Eye (tissue), 1 donor: ENCODE data around the gene CAMSAP1.
"Not testable (repeated sequence)": the region's sequence is repeated elsewhere in the genome, so short reads cannot be mapped to it uniquely, and the experiment has no call there.

Experiments
- DNase-seq: peaks from one replicate; pipeline ENCODE4 v3.0.0-alpha.2; 2015

CAMSAP1 gene

DNA sequence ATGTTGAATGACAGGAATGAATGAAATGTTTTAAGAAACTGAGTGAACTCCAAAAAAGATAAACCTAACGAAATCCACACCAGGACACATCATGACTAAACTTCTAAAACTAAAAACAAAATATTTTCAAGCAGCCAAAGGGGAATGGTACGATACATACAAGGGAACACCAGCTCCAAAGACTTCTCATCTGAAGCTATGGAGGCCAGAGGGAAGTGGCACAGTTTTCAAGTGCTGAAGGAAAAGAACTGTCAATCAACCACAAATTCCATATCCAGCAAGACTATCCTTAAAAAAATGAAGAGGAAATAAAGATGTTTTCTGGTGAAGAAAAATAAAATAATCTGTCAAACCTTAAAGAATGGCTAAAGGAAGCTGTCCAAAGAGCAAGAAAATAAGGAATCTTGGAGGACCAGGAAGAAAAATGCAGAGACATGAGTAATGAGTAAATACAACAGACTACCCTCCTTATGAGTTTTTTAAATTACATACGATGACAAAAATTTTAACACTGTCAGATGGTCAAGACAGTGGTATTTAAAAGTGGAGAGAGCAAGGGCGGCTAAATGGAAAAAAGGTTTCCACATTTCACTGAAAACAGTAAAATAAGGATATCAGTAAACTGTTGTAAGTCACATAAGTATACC is 12.0 kb downstream of the CAMSAP1 start:
- no peak for DNase-seq

DNA sequence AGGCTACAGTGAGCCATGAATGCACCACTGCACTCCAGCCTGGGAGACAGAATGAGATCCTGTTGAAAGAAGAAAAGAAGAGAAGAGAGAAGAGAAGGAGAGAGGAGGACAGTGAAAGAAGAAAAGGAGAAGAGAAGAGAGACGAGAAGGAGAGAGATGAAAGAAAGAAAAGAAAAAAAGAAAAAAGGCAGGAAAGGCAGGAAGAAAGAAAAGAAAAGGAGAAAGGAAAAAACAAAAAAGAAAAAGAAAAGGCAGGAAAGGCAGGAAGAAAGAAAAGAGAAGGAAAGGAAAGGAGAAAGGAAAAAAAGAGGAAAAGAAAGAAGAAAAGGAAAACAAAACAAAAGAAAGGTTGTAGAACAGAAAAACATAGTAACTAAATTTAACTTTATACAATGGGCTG is 14.2 kb downstream of the CAMSAP1 start:
- no peak for DNase-seq

DNA sequence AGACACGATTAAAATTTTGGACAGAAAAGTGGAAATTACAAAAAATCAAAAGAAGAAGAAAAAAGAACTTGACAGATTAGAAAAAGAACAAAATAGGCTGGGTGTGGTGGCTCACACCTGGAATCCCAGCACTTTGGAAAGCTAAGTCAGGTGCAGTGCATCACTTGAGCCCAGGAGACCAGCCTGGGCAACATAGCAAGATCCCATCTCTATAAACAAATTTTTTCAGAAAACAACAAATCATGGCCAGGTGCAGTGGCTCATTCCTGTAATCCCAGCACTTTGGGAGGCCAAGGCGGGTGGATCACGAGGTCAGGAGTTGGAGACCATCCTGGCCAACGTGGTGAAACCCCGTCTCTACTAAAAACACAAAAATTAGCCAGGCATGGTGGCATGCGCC is 15.0 kb downstream of the CAMSAP1 start:
- not testable (repeated sequence) for DNase-seq

DNA sequence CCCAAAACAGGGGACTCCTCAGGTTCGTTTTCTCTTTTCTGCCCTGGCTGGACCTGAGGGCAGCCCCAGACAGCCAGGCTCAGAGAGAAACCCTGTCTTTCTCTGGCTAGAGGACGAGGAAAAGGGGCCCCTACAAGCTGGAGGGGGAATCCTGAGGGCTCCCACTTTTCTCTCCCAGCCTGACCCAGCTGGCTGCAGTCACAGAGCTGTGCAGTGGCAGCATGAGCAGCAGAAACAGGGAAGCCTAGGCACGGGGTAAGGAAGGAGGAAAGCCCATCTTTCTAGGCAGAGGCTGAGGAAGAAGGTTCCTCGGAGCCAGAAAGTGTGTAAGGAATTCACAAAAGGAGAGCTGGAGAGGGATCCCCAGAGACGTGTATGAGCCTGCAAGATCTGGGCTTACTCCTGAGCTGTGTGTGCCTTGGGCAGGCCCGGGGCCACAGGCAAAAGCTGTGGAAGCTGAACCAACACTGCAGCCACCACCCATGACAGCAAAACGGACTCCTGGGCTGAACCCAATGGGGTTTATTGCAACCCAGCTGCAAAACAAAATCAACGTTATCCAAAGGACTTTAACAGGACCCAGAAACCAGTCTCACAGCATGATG is 16.2 kb downstream of the CAMSAP1 start:
- DNase-seq, result no peak

DNA sequence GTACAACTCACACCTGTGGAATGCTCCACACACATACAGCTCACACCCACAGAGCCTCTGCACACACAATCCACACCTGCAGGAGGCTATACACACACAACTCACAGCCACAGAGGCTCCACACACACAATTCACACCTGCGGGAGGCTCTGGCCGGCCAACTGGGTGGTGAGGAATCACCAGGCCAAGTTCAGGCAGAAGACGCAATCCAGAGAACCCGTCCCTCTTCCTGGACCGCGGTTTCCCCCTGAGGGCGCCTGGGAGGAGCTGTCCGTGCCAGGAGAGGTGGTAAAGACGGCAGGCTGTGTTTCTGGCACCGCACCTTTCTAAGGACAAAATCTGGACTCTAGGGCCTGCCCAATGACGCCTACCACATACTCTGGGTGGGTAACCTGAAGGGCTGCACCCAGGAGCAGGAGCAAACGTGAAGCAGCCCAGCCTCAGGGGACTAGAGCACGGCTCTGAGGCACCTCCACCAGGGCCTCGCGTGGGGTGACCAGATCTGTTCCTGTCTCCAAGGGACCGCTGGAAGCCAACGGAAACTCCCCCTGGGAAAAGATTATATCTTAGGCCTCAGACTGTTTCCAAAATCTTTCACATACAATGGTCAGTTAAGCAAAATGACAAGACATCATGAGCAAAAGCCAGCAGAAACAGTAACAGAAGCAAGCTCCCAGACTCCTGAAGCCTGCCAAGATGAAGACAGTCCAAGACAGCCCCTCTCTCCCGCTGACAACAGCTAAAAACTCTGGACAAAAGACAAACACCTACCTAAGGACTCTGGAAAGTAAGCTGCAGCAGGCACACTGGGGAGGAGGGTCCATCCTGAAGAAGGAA is 16.9 kb downstream of the CAMSAP1 start:
- no peak for DNase-seq

DNA sequence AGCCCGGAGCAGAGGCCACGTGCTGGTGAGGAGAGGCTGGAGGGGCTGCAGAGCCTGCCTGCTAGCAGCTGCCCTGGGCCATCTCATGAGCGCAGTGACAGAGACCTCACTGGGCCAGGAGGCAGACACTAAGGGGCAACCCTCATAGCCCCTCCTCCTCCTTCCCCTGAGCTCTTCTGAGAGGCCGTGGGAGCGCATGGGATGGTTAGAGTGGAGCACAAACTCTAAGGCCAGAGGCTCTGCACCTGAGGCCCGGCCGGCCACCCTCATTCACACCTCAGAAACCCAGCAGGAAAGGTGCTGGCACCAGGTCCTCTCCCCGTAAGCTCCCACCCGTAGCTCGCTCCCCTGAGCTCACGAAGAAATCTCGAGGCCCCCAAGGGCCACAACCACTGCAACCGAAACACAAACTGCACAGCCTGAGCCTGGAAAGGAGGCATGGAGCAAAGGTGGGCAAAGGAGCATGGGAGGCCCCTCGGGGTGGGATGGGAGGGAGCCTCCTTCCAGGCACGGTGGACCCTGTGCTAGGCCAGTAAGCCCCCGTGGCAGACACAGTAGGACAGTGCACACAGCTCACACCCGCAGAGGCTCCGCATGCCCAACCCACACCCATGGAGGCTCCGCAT is 17.7 kb downstream of the CAMSAP1 start:
- DNase-seq, result no peak

DNA sequence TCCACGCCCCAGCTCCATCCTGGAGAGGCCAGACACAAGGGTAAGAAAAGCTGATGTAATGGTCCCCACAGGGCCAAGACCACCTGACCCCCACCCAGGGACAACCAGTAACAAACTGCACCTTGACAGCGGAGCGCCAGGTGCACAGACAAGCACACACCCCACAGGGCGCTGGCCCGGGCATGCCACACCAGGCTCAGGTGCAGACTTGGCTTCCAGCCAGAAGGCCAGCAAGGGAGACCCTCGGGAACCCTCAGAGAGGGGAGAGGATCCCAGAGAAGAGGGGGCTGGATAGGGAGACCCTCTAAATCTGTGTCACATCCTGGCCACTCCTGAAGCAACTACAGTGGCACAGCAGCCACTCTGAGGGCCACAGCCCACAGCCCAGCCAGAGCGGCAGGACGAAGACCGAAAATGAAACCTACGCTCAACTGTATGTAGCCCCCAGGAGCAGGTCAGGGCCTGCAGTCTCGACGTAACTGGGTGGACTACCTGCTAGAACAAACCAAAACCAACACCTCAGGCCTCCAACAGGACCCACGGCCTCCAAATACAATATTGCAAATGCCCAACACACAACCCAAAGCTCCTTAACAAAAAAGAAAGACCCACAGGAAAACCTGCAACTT is 18.5 kb downstream of the CAMSAP1 start:
- DNase-seq, result no peak

DNA sequence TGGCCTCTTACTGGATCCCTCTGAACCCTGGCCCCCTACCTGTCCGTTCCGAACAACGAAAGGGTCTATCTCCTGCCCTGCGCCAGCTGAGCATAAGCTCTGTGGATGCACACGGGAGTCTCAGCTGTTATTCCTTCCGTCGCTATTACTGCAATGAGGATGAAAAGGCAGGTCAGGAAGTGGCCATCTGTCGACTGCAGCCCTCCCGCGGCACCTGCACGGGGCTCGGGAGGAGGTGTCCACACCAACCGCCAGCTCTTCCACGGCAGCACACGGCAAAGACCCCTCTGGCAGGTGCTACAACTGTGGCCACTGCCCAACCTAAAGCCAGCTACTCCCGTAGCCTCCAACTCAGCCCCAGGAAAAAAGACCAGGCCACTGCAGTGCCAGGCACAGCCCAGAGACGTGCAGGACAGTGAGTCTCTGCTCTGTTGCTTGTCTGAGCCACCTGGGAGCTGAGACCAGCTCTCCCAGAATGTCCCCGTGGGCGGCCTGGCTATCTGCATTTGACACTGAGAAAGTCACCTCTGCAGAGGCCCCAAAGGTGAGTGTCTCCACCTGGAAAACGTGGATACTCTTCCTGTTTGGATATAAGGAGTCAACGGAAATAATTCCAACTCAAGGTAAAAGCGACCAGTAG is 19.1 kb downstream of the CAMSAP1 start:
- DNase-seq, result no peak

DNA sequence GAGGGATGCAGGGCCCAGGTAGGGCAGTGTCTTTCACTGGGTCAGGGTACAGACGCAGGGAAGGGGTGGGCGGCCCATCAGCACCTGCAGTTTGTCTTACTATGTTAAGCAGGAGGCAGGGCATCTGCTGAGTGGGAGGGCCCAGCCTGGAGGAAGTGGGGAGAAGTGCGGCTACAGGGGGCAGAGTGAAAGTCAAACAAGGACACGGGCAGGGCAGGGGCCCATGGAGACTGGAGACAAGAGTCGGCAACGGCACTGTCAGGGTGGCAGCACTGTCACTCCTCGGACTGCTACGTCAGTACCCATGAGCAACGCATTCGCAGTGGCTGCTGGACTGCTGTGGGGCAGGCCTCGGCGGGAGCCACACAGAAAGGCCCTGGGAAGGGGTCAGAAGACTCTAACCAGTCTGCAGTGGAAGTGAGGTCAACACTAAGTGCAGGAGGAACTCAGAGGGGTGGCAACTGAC is 19.7 kb downstream of the CAMSAP1 start:
- DNase-seq, result no peak

DNA sequence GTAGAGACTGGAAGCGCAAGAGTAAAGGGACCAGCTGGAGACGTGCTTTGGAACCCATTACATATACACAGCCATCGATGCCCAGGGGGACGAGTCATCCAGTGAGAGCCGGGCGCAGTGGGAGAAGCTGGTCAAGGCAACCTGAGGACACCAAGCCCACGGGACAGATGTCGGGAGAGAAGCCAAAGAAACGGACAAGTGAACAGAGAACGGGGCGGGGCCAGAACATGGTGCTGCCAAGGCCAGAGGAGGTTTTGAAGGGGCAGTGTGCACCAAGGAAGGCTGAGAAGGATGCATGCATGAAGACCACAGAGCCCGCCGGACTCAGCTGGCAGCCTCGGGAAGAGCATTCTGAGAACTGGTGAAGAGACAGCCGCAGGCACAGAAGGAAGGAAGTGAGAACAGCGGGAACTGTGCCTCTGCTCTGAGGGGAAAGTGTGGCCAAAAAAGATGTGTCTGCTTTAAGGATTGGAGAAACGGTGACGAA is 20.3 kb downstream of the CAMSAP1 start:
- DNase-seq, result no peak

DNA sequence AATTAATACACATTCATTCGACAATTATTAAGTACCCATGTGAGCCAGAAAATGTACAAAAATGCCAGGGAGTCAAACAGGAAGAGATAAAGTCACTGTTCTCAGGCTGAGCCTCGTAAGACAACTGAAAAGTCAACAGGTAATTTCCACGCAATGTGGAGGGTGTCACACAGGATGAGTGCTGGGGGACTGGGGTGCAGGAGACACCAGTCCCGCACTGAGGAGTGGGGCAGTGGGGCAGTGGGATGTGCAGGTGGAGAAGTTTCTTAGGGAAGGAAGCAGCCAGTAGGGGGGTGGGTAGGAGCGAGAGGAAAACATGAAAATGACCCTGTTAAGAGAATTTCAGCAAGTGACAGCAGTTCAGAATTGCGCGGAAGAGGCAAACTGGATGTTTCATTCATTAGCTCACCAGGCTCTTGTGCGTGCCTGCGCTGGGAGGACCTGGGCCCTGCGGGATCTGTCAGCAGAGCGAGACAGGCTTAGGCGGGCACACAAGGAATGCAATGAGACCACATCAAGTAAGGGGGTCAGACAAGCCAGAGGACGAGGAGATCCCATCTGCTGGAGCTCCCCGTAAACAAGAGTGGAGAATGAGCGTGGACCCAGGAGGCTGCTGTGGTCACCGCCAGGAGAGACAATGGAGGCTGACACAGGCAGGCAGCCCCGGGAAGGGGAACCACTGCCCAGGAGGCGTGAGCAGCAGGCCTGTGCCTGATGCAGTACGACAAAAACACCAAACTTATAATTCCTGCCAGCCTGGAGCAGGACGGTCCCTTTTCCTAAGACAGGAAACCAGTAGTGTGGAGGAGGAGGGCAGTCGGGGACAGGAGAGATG is 21.0 kb downstream of the CAMSAP1 start:
- peak; percentile 45 for DNase-seq

DNA sequence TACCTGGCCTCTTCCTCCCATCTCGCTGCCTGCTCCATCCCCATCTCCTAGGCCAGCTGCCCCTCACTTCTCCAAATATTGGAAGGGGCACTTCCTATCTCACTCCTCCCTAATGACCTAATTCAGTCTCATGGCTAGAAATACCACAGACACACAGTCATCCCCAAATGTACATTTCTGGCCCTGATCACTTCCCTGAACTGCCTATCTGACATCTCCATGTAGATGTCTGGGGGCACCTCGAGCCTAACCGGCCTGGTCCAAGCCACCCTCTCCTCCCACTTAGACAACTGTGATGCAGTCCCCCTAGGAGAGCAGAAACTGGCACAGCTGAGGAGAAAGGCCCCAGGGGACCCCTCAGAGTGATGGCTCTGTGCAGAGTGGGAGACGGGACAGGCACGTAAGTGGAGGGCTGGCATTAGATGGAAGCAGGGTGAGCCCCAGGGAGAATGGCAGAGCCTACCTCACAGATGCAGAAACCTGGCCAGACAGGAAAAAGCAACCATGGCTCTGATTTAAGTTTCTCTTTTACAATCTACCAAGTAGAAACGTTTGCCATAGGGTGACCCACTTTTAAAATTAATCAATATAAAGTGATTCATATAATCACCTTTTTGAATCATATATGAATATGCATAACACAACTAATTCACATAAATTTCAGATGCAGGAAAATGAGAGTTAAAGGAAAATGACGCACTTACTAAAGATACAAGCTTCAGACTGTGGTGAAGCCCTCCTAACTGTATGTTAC is 22.1 kb downstream of the CAMSAP1 start:
- no peak for DNase-seq

DNA sequence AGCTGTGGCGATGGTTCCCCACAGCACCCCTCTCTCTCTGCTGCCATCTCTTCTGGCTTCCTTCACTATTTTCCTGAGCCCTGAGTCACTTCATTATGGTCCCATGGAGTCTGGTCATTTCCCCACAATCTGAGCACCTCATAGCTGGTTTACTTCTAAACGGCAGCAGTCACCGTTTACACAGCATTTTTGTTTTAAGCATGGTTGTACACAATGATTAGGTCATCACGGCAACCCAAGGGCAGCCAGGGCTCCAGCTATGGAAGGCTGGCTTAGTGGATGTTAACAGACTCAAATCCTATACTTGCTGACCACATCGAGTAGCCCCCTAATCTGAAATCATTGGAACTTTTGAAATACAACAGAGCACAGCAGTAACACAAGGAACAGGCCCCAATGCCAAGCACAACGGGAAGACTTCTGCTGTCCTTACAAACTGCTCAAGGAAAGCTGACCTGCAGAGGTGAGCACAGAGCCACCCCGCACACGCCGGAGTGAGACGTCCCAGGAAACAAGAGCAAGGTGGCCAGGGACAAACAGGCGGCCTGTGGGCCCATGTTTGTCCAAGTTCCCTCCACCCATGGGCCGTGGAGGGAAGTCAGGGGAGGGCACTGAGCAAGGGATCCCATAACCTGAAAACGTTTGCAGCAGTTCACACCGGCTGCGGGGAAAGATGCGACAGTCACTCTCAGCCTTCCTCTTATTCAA is 22.9 kb downstream of the CAMSAP1 start:
- DNase-seq, result no peak

DNA sequence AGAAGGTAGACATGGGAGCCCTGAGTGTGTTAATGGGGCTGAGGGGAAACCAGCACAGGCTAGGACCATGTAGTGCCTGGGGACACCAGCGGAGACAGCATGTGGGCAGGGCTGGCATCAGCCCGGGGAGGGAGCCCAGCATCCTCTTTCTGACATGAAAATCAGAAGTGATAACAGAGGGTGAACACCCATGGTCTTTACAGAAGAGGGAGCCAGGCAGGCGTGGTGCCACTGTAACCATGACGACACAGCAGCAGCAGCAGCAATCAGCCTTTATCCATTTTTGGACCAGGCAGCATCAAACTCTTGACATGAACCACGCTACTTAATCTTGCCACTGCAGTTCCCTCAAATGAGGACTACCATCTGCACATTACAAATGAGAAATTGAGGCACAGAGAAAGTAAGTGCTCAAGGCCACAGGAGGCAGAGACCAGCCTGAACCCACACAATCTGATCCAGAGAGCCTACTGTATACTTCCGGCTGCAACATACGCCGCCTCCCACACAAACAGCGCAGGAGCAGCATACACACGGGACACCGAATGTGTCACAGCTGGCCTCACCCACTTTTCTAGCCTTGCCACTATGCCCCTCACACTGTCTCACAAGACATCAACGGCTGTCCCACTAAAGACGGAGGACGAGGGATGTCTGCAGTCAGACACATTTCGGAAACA is 23.8 kb downstream of the CAMSAP1 start:
- DNase-seq, result no peak

DNA sequence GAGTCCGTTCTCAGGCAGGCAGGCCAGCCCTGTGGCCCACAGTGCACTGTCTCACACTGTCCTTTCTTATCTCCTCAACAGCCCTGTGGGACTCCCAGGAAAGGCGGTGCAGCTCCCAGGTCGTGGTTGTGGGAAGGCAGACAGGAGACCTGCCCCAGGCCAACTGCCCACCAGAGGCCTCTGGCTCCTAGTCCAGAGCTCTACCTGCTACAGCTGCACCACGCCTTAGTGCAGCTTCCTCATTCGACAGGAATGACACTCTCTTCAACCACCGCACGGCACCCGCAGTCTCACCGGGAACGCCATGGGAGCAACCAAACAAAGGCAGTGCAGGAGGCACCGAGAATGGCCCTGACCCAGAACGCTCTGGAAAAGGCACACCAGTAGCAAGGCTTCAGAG is 25.3 kb downstream of the CAMSAP1 start:
- no peak for DNase-seq

DNA sequence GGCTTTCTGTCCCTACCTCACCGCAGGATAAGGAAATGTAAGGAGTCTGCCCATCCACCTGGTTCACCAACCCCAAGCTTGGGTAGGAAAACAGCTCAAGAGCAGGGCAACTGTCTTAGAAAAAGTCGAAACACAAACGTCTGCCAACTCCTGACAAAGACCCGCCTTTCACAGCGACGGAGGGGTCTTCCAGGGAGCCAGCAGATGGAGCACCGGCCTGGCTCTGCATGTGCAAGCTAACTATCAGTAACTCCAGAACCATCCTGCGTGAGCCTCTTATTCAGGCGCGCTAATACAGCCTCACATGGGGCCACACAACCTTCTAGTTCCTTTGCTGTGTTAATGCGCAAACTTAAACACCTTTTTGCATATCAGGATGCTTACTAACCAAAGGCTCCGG is 26.9 kb downstream of the CAMSAP1 start:
- no peak for DNase-seq

DNA sequence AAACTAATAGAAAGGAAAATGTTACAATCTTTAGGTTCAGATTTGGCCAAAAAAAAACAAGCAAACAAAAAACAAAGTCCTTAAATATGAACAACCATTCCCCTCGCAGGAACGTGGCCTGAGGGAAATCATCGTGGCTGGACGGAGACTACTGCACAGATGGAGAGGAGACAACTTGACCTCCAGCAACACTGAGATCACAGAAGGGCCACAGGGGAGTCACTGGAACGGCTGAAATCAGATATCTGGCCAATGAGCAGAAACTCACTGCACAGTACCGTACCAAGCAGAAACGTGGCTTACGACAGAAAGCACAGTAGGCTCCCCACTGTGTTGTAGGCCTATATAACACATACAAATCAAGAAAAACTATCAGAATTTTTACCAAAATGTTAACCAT is 27.7 kb downstream of the CAMSAP1 start:
- peak; percentile 49 for DNase-seq

DNA sequence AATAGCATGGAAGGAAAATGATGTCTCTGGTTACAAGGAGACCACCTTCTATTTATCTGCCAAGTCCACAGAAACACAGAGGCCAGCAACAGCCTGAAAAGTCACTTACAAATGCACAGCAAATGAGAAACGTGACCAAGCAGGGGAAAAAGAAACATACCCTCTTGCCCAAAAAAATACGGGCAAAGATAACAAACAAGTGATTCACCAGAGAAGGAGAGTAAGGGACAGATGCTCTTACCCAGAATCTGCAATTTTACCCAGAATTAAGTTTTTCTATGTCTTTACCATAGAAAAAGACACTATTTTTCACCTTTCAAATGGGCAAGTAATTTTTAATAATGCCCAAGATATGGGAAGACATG is 28.1 kb downstream of the CAMSAP1 start:
- no peak for DNase-seq

DNA sequence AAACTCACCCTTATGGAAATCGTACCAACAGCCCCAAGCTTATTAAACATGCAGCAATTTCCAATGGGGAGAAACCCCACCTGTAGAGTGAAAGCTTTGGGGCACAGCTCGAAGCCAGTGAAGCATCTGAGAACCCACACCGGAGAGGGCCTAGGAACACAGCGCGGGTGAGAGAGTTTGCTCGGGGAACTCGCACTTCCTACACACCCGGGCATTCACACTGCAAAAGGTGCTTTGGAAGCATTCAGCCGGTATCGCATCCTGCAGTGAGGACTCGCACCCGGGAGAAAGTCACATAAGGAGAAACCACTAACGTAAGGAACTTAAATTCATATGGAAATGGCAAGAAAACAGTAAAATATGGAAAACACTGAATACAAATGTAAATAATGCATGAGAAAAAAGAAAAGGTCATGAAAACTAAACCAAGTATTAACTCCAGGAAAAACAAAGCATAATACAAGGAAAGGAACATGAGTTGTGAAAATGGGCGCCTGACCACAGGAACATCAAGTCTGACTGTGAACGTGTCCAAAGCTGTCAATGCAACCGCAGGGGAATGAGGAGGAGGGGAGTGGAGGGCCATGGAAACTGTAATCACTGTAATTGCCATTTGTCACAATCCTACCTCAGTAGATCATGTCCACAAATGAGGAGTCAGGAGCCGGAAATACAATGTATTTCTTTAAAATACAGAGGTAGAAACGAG is 28.7 kb downstream of the CAMSAP1 start:
- DNase-seq, result no peak
